HepG2 (cell line): Measurements from ENCODE around the gene DDRGK1. TPM values are rescaled to one million over a fixed set of nuclear protein-coding genes. Genes with fewer than 3 reads are reported as not detected.

Source experiments
- CAMTA2 ChIP-seq: sonication (generic); formaldehyde crosslinking; IDR thresholded peaks from 2 replicates; pipeline ENCODE4 v1.4.0; 2020; ENCODE audit warnings: mild to moderate bottlenecking, missing genetic modification reagents, borderline replicate concordance
- CEBPG ChIP-seq: IDR thresholded peaks from 2 replicates; pipeline ENCODE4 v1.6.1; 2016
- GFI1 ChIP-seq: sonication (generic); formaldehyde crosslinking; IDR thresholded peaks from 2 replicates; pipeline ENCODE4 v1.5.0; 2020; ENCODE audit warnings: missing genetic modification reagents, mild to moderate bottlenecking, borderline replicate concordance
- HIVEP1 ChIP-seq: sonication (generic); formaldehyde crosslinking; IDR thresholded peaks from 2 replicates; pipeline ENCODE4 v1.4.0; 2020; ENCODE audit warnings: mild to moderate bottlenecking, missing genetic modification reagents
- IKZF1 ChIP-seq: fragments of 450-650 bp; IDR thresholded peaks from 2 replicates; pipeline ENCODE4 v1.7.1; 2016
- JUND ChIP-seq: sonication (generic); formaldehyde crosslinking; IDR thresholded peaks from 2 replicates; pipeline ENCODE4 v1.8.0; 2022; ENCODE audit warnings: mild to moderate bottlenecking, missing genetic modification reagents
- KLF13 ChIP-seq: sonication (generic); formaldehyde crosslinking; IDR thresholded peaks from 2 replicates; pipeline ENCODE4 v1.4.0; 2020; ENCODE audit warnings: mild to moderate bottlenecking, missing genetic modification reagents
- LCORL ChIP-seq, 2 experiments: fragments of 450-650 bp in 1 of 2; sonication (generic) in 1 of 2; formaldehyde crosslinking in 1 of 2; IDR thresholded peaks; 2 replicates each; pipeline versions ENCODE4 v1.5.0 to v1.6.1; 2017 to 2020; ENCODE audit warnings: antibody characterized with exemption in 1 of 2, missing genetic modification reagents in 1 of 2
- MIXL1 ChIP-seq: IDR thresholded peaks from 2 replicates; pipeline ENCODE4 v1.6.1; 2016
- MTF2 ChIP-seq: sonication (generic); formaldehyde crosslinking; IDR thresholded peaks from 2 replicates; pipeline ENCODE4 v1.5.0; 2020; ENCODE audit warnings: missing genetic modification reagents, borderline replicate concordance
- RBFOX2 ChIP-seq: fragments of 200-400 bp; formaldehyde crosslinking; IDR thresholded peaks from 2 replicates; pipeline ENCODE4 v1.6.1; 2017; ENCODE audit warnings: low read depth, mild to moderate bottlenecking, low read length
- SIX4 ChIP-seq: sonication (generic); formaldehyde crosslinking; IDR thresholded peaks from 2 replicates; pipeline ENCODE4 v1.4.0; 2020; ENCODE audit warnings: missing genetic modification reagents
- SP140L ChIP-seq: sonication (generic); formaldehyde crosslinking; IDR thresholded peaks from 2 replicates; pipeline ENCODE4 v1.4.0; 2020; ENCODE audit warnings: missing genetic modification reagents, borderline replicate concordance
- TCF7 ChIP-seq: sonication (generic); IDR thresholded peaks from 2 replicates; pipeline ENCODE4 v1.6.1; 2016; ENCODE audit warnings: antibody characterized with exemption, low read depth
- ZBTB8A ChIP-seq: sonication (generic); formaldehyde crosslinking; IDR thresholded peaks from 2 replicates; pipeline ENCODE4 v1.4.0; 2020; ENCODE audit warnings: mild to moderate bottlenecking, low read depth, missing genetic modification reagents, borderline replicate concordance
- ZEB1 ChIP-seq: IDR thresholded peaks from 2 replicates; pipeline ENCODE4 v1.6.1; 2012; ENCODE audit warnings: mild to moderate bottlenecking, low read depth, inconsistent platforms; ENCODE audit not compliant: insufficient replicate concordance
- ZFP82 ChIP-seq: sonication (generic); formaldehyde crosslinking; IDR thresholded peaks from 2 replicates; pipeline ENCODE4 v1.5.1; 2020; ENCODE audit warnings: mild to moderate bottlenecking, missing genetic modification reagents, borderline replicate concordance
- ZNF3 ChIP-seq: IDR thresholded peaks from 2 replicates; pipeline ENCODE4 v1.7.0; 2017; ENCODE audit warnings: inconsistent platforms
- polyA plus RNA-seq, 8 experiments: library from polyadenylated mRNA; depleted of rRNA in 3 of 8; stranded (reverse) in 7 of 8; unstranded in 1 of 8; fragments of >200 nt; fragmentation: Illumina TruSeq in 4 of 8; extraction: Trizol in 4 of 8; gene quantifications; 2 replicates each; pipeline versions ENCODE4 v1.2.1 to v1.2.3, GENCODE V29; 2011 to 2016; ENCODE audit warnings: low read depth in 4 of 8, missing spikeins in 1 of 8, mixed read lengths in 1 of 8; ENCODE audit not compliant: insufficient read depth in 1 of 8
- total RNA-seq, 5 experiments: library from RNA; depleted of rRNA; stranded (reverse); fragments of >200 nt; fragmentation: Illumina TruSeq; extraction: Trizol; gene quantifications; 2 replicates each; pipeline ENCODE4 v1.2.3, GENCODE V29; 2016; ENCODE audit warnings: low read depth in 1 of 5
- TF ChIP-seq, protein P1 (sequence below): sonication (generic); formaldehyde crosslinking; conservative IDR thresholded peaks from 2 replicates; pipeline ENCODE4 v1.8.0; 2022; ENCODE audit warnings: mild to moderate bottlenecking, moderate library complexity, missing genetic modification reagents
- TF ChIP-seq, protein P2 (sequence below): sonication (generic); formaldehyde crosslinking; IDR thresholded peaks from 2 replicates; pipeline ENCODE4 v1.8.0; 2022; ENCODE audit warnings: mild to moderate bottlenecking, missing genetic modification reagents, moderate library complexity
- TF ChIP-seq, protein P3 (sequence below): sonication (generic); formaldehyde crosslinking; IDR thresholded peaks from 2 replicates; pipeline ENCODE4 v1.5.0; 2020; ENCODE audit warnings: mild to moderate bottlenecking, missing genetic modification reagents, borderline replicate concordance
- TF ChIP-seq, protein P4 (sequence below): sonication (generic); formaldehyde crosslinking; IDR thresholded peaks from 2 replicates; pipeline ENCODE4 v1.4.0; 2020; ENCODE audit warnings: missing genetic modification reagents
- TF ChIP-seq, protein P5 (sequence below): fragments of 450-650 bp; IDR thresholded peaks from 2 replicates; pipeline ENCODE4 v1.6.1; 2016

The DDRGK1 gene
- total and polyA plus RNA-seq, 2 of the 13 experiments (the other 11 are each of a cell fraction or from before 2014, with no cell fraction given), result 96.7 to 149 TPM

DNA sequence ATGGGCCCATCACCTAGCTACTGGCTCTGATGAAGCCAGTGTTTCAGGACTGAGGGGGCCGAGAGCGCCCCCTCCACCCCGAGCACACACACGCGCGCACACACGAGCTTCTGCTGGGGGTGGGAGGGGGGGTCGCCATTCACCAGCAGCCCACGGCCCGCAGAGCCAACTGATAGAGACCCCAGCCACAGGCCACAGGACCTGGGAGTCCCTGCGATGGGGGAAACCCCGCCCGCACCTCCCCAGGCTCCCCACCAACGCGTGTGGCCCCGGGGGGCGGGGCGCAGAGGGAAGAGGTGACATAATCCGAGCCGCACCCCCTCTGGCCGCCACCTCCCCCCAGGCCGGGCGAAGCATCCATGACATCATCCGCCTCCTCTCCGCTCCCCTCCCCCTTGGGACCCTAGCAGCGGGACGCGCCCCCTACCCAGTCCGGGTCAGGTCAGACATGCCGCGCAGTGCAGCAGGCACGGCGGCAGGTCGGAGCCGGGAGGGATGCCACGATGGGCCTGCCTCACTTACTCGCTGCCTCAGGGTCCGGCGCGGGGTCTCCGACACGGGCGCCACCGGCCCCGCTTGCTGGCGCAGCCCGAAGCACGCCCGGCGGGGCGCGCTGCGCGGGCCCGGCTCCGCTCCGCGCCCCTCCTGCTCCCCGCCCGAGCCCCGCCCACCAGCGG lies 31.4 kb downstream of the DDRGK1 start, which contains the start of gene LZTS3 (continued):
- TF ChIP-seq RBFOX2 (no peak), SP140L (no peak), LCORL (IDR thresholded peaks at IDR 0.05) (no peak), LCORL (CRISPR knock-in tag; IDR thresholded peaks at IDR 0.05) (0 out of 2 replicates have a peak, but pooled peaks have one; percentile 11), CEBPG (CRISPR knock-in tag) (no peak), SIX4 (CRISPR knock-in tag) (no peak), ZBTB8A (CRISPR knock-in tag) (no peak), ZFP82 (no peak), ZEB1 (no peak), KLF13 (CRISPR knock-in tag) (peak; percentile 80; the same call in 1 of the 2 replicates), CAMTA2 (CRISPR knock-in tag) (no peak), MIXL1 (CRISPR knock-in tag) (0 out of 2 replicates have a peak, but pooled peaks have one; percentile 5), HIVEP1 (CRISPR knock-in tag) (peak; percentile 77; the same call in 1 of the 2 replicates), IKZF1 (no peak), TCF7 (no peak), JUND (CRISPR knock-in tag) (peak; percentile 90), MTF2 (CRISPR knock-in tag) (no peak; the same call in 1 of the 2 replicates), GFI1 (CRISPR knock-in tag) (peak; percentile 28; the same call in 1 of the 2 replicates), ZNF3 (CRISPR knock-in tag) (no peak)
- TF ChIP-seq, protein P1, sequence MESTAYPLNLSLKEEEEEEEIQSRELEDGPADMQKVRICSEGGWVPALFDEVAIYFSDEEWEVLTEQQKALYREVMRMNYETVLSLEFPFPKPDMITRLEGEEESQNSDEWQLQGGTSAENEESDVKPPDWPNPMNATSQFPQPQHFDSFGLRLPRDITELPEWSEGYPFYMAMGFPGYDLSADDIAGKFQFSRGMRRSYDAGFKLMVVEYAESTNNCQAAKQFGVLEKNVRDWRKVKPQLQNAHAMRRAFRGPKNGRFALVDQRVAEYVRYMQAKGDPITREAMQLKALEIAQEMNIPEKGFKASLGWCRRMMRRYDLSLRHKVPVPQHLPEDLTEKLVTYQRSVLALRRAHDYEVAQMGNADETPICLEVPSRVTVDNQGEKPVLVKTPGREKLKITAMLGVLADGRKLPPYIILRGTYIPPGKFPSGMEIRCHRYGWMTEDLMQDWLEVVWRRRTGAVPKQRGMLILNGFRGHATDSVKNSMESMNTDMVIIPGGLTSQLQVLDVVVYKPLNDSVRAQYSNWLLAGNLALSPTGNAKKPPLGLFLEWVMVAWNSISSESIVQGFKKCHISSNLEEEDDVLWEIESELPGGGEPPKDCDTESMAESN (CRISPR knock-in tag), result no peak
- TF ChIP-seq, protein P2, sequence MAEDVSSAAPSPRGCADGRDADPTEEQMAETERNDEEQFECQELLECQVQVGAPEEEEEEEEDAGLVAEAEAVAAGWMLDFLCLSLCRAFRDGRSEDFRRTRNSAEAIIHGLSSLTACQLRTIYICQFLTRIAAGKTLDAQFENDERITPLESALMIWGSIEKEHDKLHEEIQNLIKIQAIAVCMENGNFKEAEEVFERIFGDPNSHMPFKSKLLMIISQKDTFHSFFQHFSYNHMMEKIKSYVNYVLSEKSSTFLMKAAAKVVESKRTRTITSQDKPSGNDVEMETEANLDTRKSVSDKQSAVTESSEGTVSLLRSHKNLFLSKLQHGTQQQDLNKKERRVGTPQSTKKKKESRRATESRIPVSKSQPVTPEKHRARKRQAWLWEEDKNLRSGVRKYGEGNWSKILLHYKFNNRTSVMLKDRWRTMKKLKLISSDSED, result no peak
- TF ChIP-seq, protein P3, sequence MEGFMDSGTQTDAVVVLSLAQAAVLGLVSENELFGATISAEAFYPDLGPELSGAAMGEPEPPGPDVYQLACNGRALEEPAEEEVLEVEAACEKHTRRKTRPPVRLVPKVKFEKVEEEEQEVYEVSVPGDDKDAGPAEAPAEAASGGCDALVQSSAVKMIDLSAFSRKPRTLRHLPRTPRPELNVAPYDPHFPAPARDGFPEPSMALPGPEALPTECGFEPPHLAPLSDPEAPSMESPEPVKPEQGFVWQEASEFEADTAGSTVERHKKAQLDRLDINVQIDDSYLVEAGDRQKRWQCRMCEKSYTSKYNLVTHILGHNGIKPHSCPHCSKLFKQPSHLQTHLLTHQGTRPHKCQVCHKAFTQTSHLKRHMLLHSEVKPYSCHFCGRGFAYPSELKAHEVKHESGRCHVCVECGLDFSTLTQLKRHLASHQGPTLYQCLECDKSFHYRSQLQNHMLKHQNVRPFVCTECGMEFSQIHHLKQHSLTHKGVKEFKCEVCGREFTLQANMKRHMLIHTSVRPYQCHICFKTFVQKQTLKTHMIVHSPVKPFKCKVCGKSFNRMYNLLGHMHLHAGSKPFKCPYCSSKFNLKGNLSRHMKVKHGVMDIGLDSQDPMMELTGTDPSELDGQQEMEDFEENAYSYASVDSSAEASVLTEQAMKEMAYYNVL, result no peak; the same call in 1 of the 2 replicates
- TF ChIP-seq, protein P4, sequence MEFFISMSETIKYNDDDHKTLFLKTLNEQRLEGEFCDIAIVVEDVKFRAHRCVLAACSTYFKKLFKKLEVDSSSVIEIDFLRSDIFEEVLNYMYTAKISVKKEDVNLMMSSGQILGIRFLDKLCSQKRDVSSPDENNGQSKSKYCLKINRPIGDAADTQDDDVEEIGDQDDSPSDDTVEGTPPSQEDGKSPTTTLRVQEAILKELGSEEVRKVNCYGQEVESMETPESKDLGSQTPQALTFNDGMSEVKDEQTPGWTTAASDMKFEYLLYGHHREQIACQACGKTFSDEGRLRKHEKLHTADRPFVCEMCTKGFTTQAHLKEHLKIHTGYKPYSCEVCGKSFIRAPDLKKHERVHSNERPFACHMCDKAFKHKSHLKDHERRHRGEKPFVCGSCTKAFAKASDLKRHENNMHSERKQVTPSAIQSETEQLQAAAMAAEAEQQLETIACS (CRISPR knock-in tag), result peak; percentile 86
- TF ChIP-seq, protein P5, sequence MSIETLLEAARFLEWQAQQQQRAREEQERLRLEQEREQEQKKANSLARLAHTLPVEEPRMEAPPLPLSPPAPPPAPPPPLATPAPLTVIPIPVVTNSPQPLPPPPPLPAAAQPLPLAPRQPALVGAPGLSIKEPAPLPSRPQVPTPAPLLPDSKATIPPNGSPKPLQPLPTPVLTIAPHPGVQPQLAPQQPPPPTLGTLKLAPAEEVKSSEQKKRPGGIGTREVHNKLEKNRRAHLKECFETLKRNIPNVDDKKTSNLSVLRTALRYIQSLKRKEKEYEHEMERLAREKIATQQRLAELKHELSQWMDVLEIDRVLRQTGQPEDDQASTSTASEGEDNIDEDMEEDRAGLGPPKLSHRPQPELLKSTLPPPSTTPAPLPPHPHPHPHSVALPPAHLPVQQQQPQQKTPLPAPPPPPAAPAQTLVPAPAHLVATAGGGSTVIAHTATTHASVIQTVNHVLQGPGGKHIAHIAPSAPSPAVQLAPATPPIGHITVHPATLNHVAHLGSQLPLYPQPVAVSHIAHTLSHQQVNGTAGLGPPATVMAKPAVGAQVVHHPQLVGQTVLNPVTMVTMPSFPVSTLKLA, result no peak
